Adrenal gland (tissue), 5 donors: ENCODE data around the gene RCAN1.

Experiments used
- CTCF ChIP-seq, 6 experiments: fragments of 450-650 bp in 4 of 6; fragments of 200-600 bp in 2 of 6; sonication (generic) in 1 of 6; IDR thresholded peaks; 1 replicate in 5 of 6; 2 replicates in 1 of 6; pipeline versions ENCODE4 v1.5.1 to v1.8.0; 2016 to 2021; ENCODE audit warnings: antibody characterized with exemption in 6 of 6, mild to moderate bottlenecking in 2 of 6, moderate library complexity in 1 of 6
- POLR2A ChIP-seq, 2 donors: fragments of 450-650 bp; IDR thresholded peaks; one replicate each; pipeline ENCODE4 v1.6.1; 2017; ENCODE audit warnings: antibody characterized with exemption in 2 of 2, mild to moderate bottlenecking in 2 of 2, moderate library complexity in 1 of 2
- donor health status: DM: no; HTN: no; CAD: no.

- TF ChIP-seq CTCF (IDR thresholded peaks at IDR 0.05): no peak
- no peak for TF ChIP-seq POLR2A (IDR thresholded peaks at IDR 0.05)
Measured at GRCh38 chr21:34589511-34590282, 25.2 kb downstream of the RCAN1 start.
